ENCODE results near the gene PLSCR1.

GRCh38 chr3:146521394-146521793 lies 23.0 kb downstream of the PLSCR1 start:
- no peak for TF ChIP-seq EZH2 (IDR thresholded peaks at IDR 0.05; ENCODE audit: borderline replicate concordance, low read length)
- TF ChIP-seq, protein P1, sequence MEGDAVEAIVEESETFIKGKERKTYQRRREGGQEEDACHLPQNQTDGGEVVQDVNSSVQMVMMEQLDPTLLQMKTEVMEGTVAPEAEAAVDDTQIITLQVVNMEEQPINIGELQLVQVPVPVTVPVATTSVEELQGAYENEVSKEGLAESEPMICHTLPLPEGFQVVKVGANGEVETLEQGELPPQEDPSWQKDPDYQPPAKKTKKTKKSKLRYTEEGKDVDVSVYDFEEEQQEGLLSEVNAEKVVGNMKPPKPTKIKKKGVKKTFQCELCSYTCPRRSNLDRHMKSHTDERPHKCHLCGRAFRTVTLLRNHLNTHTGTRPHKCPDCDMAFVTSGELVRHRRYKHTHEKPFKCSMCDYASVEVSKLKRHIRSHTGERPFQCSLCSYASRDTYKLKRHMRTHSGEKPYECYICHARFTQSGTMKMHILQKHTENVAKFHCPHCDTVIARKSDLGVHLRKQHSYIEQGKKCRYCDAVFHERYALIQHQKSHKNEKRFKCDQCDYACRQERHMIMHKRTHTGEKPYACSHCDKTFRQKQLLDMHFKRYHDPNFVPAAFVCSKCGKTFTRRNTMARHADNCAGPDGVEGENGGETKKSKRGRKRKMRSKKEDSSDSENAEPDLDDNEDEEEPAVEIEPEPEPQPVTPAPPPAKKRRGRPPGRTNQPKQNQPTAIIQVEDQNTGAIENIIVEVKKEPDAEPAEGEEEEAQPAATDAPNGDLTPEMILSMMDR (conservative IDR thresholded peaks at IDR 0.05 in 1 of 2, IDR thresholded peaks at IDR 0.05 in 1 of 2; ENCODE audit: extremely low read depth in 1 of 2, insufficient read depth in 1 of 2, low read depth in 1 of 2, low read length in 2 of 2), result no peak
